H9 (cell line): ENCODE data around the gene RXFP1. TPM values are rescaled to one million over a fixed set of nuclear protein-coding genes. Genes with fewer than 3 reads are reported as not detected.

ENCODE experiments used
- DNase-seq: peaks from one replicate; pipeline ENCODE4 v3.0.0-alpha.2; 2017
- H2AFZ ChIP-seq: one replicate; pipeline ENCODE4 v1.6.1; 2013; ENCODE audit warnings: mild to moderate bottlenecking, low read length, control low read depth, moderate library complexity
- H2AK5ac ChIP-seq: 2 replicates; pipeline ENCODE4 v1.6.1; 2013; ENCODE audit warnings: low read length, control low read depth, mixed read lengths; ENCODE audit not compliant: insufficient read length
- H2BK120ac ChIP-seq: one replicate; pipeline ENCODE4 v1.6.1; 2013; ENCODE audit warnings: low read depth, mild to moderate bottlenecking, low read length, control low read depth, inconsistent platforms; ENCODE audit not compliant: poor library complexity, severe bottlenecking
- H2BK12ac ChIP-seq: 2 replicates; pipeline ENCODE4 v1.6.1; 2013; ENCODE audit warnings: low read length, control low read depth, mixed read lengths, low read depth; ENCODE audit not compliant: insufficient read length
- H2BK15ac ChIP-seq: 2 replicates; pipeline ENCODE4 v1.6.1; 2013; ENCODE audit warnings: low read depth, low read length, control low read depth
- H2BK20ac ChIP-seq: one replicate; pipeline ENCODE4 v1.6.1; 2013; ENCODE audit warnings: low read depth, mild to moderate bottlenecking, low read length, control low read depth, inconsistent platforms; ENCODE audit not compliant: poor library complexity, severe bottlenecking
- H2BK5ac ChIP-seq: 2 replicates; pipeline ENCODE4 v1.6.1; 2013; ENCODE audit warnings: low read length, control low read depth, mixed read lengths; ENCODE audit not compliant: insufficient read length
- H3K14ac ChIP-seq: 2 replicates; pipeline ENCODE4 v1.6.1; 2013; ENCODE audit warnings: low read length, control low read depth; ENCODE audit not compliant: insufficient read depth
- H3K18ac ChIP-seq: 2 replicates; pipeline ENCODE4 v1.6.1; 2013; ENCODE audit warnings: low read depth, mild to moderate bottlenecking, mixed read lengths, low read length, control low read depth; ENCODE audit not compliant: insufficient read length
- H3K23ac ChIP-seq: 2 replicates; pipeline ENCODE4 v1.6.1; 2013; ENCODE audit warnings: low read length, control low read depth, mixed read lengths, low read depth; ENCODE audit not compliant: insufficient read length
- H3K23me2 ChIP-seq: 2 replicates; pipeline ENCODE4 v1.6.1; 2013; ENCODE audit warnings: low read depth, mild to moderate bottlenecking, mixed read lengths, low read length, control low read depth; ENCODE audit not compliant: insufficient read length, poor library complexity, severe bottlenecking
- H3K27ac ChIP-seq: 2 replicates; pipeline ENCODE4 v1.5.1; 2013; ENCODE audit warnings: low read length, control low read depth, mixed read lengths, low read depth; ENCODE audit not compliant: insufficient read length
- H3K27me3 ChIP-seq: 2 replicates; pipeline ENCODE4 v1.6.1; 2013; ENCODE audit warnings: low read length, control low read depth, inconsistent platforms; ENCODE audit not compliant: insufficient read depth
- H3K4ac ChIP-seq: 2 replicates; pipeline ENCODE4 v1.6.1; 2013; ENCODE audit warnings: low read depth, mild to moderate bottlenecking, control low read depth, inconsistent platforms, low read length, moderate library complexity
- H3K4me1 ChIP-seq: 2 replicates; pipeline ENCODE4 v1.6.1; 2013; ENCODE audit warnings: low read length, control low read depth, inconsistent platforms; ENCODE audit not compliant: insufficient read depth
- H3K4me2 ChIP-seq: 2 replicates; pipeline ENCODE4 v1.6.1; 2013; ENCODE audit warnings: low read length, control low read depth, mixed read lengths; ENCODE audit not compliant: insufficient read length, insufficient read depth
- H3K56ac ChIP-seq: 2 replicates; pipeline ENCODE4 v1.6.1; 2013; ENCODE audit warnings: low read depth, mild to moderate bottlenecking, mixed read lengths, low read length, control low read depth; ENCODE audit not compliant: insufficient read length
- H3K79me1 ChIP-seq: 2 replicates; pipeline ENCODE4 v1.6.1; 2013; ENCODE audit warnings: low read depth, mild to moderate bottlenecking, moderate library complexity, low read length, control low read depth, inconsistent platforms; ENCODE audit not compliant: insufficient read depth, poor library complexity, severe bottlenecking
- H3K79me2 ChIP-seq: 2 replicates; pipeline ENCODE4 v1.6.1; 2013; ENCODE audit warnings: low read length, control low read depth, inconsistent platforms; ENCODE audit not compliant: insufficient read depth
- H3K9ac ChIP-seq: 2 replicates; pipeline ENCODE4 v1.6.1; 2013; ENCODE audit warnings: low read length, control low read depth, mixed read lengths; ENCODE audit not compliant: insufficient read length; ENCODE audit errors: extremely low read depth
- H3K9me3 ChIP-seq: one replicate; pipeline ENCODE4 v1.6.1; 2013; ENCODE audit warnings: low read depth, low read length, inconsistent platforms; ENCODE audit not compliant: control insufficient read depth
- H3T11ph ChIP-seq: one replicate; pipeline ENCODE4 v1.6.1; 2013; ENCODE audit warnings: mild to moderate bottlenecking, low read length, control low read depth, inconsistent platforms
- H4K20me1 ChIP-seq: one replicate; pipeline ENCODE4 v1.6.1; 2013; ENCODE audit not compliant: control insufficient read depth, insufficient read length, insufficient read depth
- H4K5ac ChIP-seq: 2 replicates; pipeline ENCODE4 v1.6.1; 2013; ENCODE audit warnings: low read depth, mild to moderate bottlenecking, mixed read lengths, low read length, control low read depth; ENCODE audit not compliant: insufficient read length
- H4K8ac ChIP-seq: replicated peaks from 2 replicates; pipeline ENCODE4 v1.6.1; 2013; ENCODE audit warnings: low read length, control low read depth, mixed read lengths, low read depth; ENCODE audit not compliant: insufficient read length
- H4K91ac ChIP-seq: 2 replicates; pipeline ENCODE4 v1.6.1; 2013; ENCODE audit warnings: low read depth, mild to moderate bottlenecking, moderate library complexity, mixed read lengths, low read length, control low read depth; ENCODE audit not compliant: insufficient read length
- H3K27ac Mint-ChIP-seq, 3 experiments: 2 replicates in 2 of 3; 3 replicates in 1 of 3; pipeline ENCODE4 v1.8.0; 2020 to 2021; ENCODE audit warnings: mixed read lengths in 3 of 3, mild to moderate bottlenecking in 1 of 3, moderate library complexity in 1 of 3
- H3K27me3 Mint-ChIP-seq: 2 replicates; pipeline ENCODE4 v1.8.0; 2021; ENCODE audit warnings: low read depth, mild to moderate bottlenecking, moderate library complexity, mixed read lengths
- H3K36me3 Mint-ChIP-seq, 3 experiments: 2 replicates in 2 of 3; 3 replicates in 1 of 3; pipeline ENCODE4 v1.8.0; 2020 to 2021; ENCODE audit warnings: low read depth in 3 of 3, mixed read lengths in 3 of 3; ENCODE audit not compliant: insufficient read depth in 1 of 3
- H3K4me1 Mint-ChIP-seq, 2 experiments: 2 replicates each; pipeline ENCODE4 v1.8.0; 2020; ENCODE audit warnings: mixed read lengths in 2 of 2
- H3K4me3 Mint-ChIP-seq, 2 experiments: 2 replicates in 1 of 2; 3 replicates in 1 of 2; pipeline ENCODE4 v1.8.0; 2020 to 2021; ENCODE audit warnings: mild to moderate bottlenecking in 2 of 2, mixed read lengths in 2 of 2, moderate library complexity in 1 of 2
- H3K9me3 Mint-ChIP-seq, 2 experiments: 2 replicates in 1 of 2; 3 replicates in 1 of 2; pipeline ENCODE4 v1.8.0; 2020; ENCODE audit warnings: mild to moderate bottlenecking in 2 of 2, mixed read lengths in 2 of 2, moderate library complexity in 1 of 2
- CTCF ChIP-seq: fragments of 200-600 bp; sonication (generic); conservative IDR thresholded peaks from 3 replicates; pipeline ENCODE4 v1.8.0; 2021; ENCODE audit warnings: antibody characterized with exemption, mild to moderate bottlenecking
- WGBS: extraction: QIAGEN DNeasy Blood & Tissue Kit; methylation state at CpG from one replicate; pipeline ENCODE4 v1.1.7; 2013; ENCODE audit warnings: missing lambda C conversion rate, low lambda C conversion rate, mixed read lengths; ENCODE audit not compliant: insufficient read length; ENCODE audit errors: extremely low coverage; 5-methylcytosine and 5-hydroxymethylcytosine counted together
- total RNA-seq: library from RNA; stranded (reverse); gene quantifications from 2 replicates; pipeline ENCODE4 v1.2.1, GENCODE V29; 2021

RXFP1 gene
- total RNA-seq, 1 experiment from 2014 or later = 0.17 TPM

- DNase-seq = no peak
- Histone ChIP-seq H3K14ac (no peak overlapping the region), H2AFZ (no peak overlapping the region), H2BK20ac (no peak overlapping the region), H3K23me2 (no peaks in the 10 kb centered on the region), H3K9me3 (no peaks in the 10 kb centered on the region), H4K91ac (no peak overlapping the region), H2BK12ac (no peak overlapping the region), H3K4ac (no peak overlapping the region), H3K23ac (no peak overlapping the region), H3K9ac (no peak overlapping the region), H3K4me2 (no peak overlapping the region), H4K5ac (no peak overlapping the region), H3K4me1 (no peaks in the 10 kb centered on the region; the same call in 1 of the 2 replicates), H3K27me3 (no peaks in the 10 kb centered on the region), H2BK120ac (no peak overlapping the region), H3K79me1 (no peaks in the 10 kb centered on the region), H4K20me1 (no peaks in the 10 kb centered on the region), H3K56ac (no peak overlapping the region), H2BK5ac (no peak overlapping the region), H4K8ac (no peak overlapping the region), H3K18ac (no peak overlapping the region), H3T11ph (no peak overlapping the region), H3K79me2 (no peaks in the 10 kb centered on the region), H3K27ac (no peak overlapping the region), H2BK15ac (no peak overlapping the region), H2AK5ac (no peak overlapping the region)
- TF ChIP-seq CTCF = no peak
- Mint-ChIP-seq H3K36me3 (no peaks in the 10 kb centered on the region), H3K27ac (no peak overlapping the region; a peak in 1 of 7 replicates), H3K9me3 (no peaks in the 10 kb centered on the region), H3K4me3 (no peak overlapping the region), H3K4me1 (no peaks in the 10 kb centered on the region; a peak in 1 of 4 replicates), H3K27me3 (no peaks in the 10 kb centered on the region)
- no CpG with 5 or more reads among the region's 5 CpGs for WGBS
These were observed 76.4 kb downstream of the RXFP1 start for GRCh38 chr4:158597879-158598596.
